ENCODE measurements around the gene STX1B.

DNA sequence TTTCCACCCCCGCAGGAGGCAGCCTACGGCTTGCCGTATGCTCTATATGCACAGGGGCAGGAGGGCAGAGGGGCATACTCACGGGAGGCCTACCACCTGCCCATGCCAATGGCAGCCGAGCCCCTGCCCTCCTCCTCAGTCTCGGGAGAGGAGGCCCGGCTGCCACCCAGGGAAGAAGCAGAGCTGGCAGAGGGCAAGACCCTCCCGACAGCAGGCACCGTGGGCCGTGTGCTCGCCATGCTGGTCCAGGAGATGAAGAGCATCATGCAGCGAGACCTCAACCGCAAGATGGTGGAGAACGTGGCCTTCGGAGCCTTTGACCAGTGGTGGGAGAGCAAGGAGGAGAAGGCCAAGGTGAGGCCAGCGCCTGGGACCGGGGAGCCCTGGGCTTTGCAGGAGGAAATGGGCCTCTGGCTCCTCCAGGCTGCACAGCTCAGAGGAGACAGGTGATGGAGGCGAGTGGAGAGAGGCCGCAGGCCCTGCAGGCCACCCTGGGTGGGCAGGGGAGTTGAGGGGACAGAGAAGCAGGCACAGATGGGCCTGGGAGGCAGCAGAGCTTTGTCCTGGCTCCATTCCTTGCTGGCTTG lies 44.3 kb downstream of the STX1B start:
- TF ChIP-seq, protein P1, sequence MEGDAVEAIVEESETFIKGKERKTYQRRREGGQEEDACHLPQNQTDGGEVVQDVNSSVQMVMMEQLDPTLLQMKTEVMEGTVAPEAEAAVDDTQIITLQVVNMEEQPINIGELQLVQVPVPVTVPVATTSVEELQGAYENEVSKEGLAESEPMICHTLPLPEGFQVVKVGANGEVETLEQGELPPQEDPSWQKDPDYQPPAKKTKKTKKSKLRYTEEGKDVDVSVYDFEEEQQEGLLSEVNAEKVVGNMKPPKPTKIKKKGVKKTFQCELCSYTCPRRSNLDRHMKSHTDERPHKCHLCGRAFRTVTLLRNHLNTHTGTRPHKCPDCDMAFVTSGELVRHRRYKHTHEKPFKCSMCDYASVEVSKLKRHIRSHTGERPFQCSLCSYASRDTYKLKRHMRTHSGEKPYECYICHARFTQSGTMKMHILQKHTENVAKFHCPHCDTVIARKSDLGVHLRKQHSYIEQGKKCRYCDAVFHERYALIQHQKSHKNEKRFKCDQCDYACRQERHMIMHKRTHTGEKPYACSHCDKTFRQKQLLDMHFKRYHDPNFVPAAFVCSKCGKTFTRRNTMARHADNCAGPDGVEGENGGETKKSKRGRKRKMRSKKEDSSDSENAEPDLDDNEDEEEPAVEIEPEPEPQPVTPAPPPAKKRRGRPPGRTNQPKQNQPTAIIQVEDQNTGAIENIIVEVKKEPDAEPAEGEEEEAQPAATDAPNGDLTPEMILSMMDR (conservative IDR thresholded peaks at IDR 0.05; ENCODE audit: low read length): no peak
- no peak for TF ChIP-seq EZH2phosphoT487 (IDR thresholded peaks at IDR 0.05; ENCODE audit: borderline replicate concordance)
